Left ventricle myocardium inferior (tissue), 1 donor: ENCODE data around the gene KIF22. TPM values are rescaled to one million over a fixed set of nuclear protein-coding genes. Genes with fewer than 3 reads are reported as not detected.

Experiments
- DNase-seq: peaks from one replicate; pipeline ENCODE4 v3.0.0-alpha.2; 2020
- H3K27ac ChIP-seq: fragments of 200-600 bp; replicated peaks from 2 replicates; pipeline ENCODE4 v1.8.0; 2021
- H3K27me3 ChIP-seq: fragments of 200-600 bp; 2 replicates; pipeline ENCODE4 v1.8.0; 2021; ENCODE audit warnings: low read depth
- H3K36me3 ChIP-seq: fragments of 200-600 bp; 2 replicates; pipeline ENCODE4 v1.8.0; 2021
- H3K4me1 ChIP-seq: fragments of 200-600 bp; 2 replicates; pipeline ENCODE4 v1.8.0; 2021
- H3K4me3 ChIP-seq: fragments of 200-600 bp; 2 replicates; pipeline ENCODE4 v1.8.0; 2021; ENCODE audit warnings: mild to moderate bottlenecking, moderate library complexity
- H3K9me3 ChIP-seq: fragments of 200-600 bp; replicated peaks from 2 replicates; pipeline ENCODE4 v1.8.0; 2021
- CTCF ChIP-seq: fragments of 200-600 bp; IDR thresholded peaks from 2 replicates; pipeline ENCODE4 v1.8.0; 2021; ENCODE audit warnings: antibody characterized with exemption, mild to moderate bottlenecking, borderline replicate concordance
- intact Hi-C: fragments of 100-400 bp; cut with micrococcal nuclease; formaldehyde crosslinking; loops from one replicate; pipeline ENCODE4 v1.11.0; 2022
- total RNA-seq: library from RNA; stranded (reverse); fragmentation: NEBNext Ultra II Directional; extraction: Animal tissue kit (Norgen Biotek cat#: 25700); gene quantifications from one replicate; pipeline ENCODE4 v1.2.1, GENCODE V29; 2021
- donor health status: DM: no; HTN: yes; CAD: no; lungs with severe emphysema.

Gene KIF22
- total RNA-seq, 1 donor from 2014 or later: 46.9 TPM

- no peak for TF ChIP-seq CTCF
- H3K27ac ChIP-seq: peak overlapping the region; percentile 16
- intact Hi-C loops: no loop called here
- peaks cover 10% of the 10 kb centered on the region for H3K4me1 ChIP-seq
- no peak overlapping the region for H3K4me3 ChIP-seq
- peaks cover 77% of the 10 kb centered on the region for H3K36me3 ChIP-seq
- H3K9me3 ChIP-seq: no peaks in the 10 kb centered on the region
- H3K27me3 ChIP-seq: no peaks in the 10 kb centered on the region
- no peak for DNase-seq
These were observed 54.2 kb downstream of the KIF22 start for GRCh38 chr16:29844575-29845331.

GRCh38 chr16:29845656-29846055 is 55.1 kb downstream of the KIF22 start:
- intact Hi-C loops: no loop called here

GRCh38 chr16:29848420-29849297 is 58.1 kb downstream of the KIF22 start:
- peak overlapping the region; percentile 5 for H3K27ac ChIP-seq
- peaks cover 42% of the 10 kb centered on the region for H3K36me3 ChIP-seq
- intact Hi-C loops: no loop called here

More at GRCh38 chr16:29845656-29846055, 55.1 kb downstream of the KIF22 start:
- no peak for DNase-seq
- no peaks in the 10 kb centered on the region for H3K9me3 ChIP-seq
- peaks cover 4% of the 10 kb centered on the region for H3K4me1 ChIP-seq
- TF ChIP-seq CTCF: no peak
- no peak overlapping the region for H3K4me3 ChIP-seq
- peaks cover 68% of the 10 kb centered on the region for H3K36me3 ChIP-seq
- no peaks in the 10 kb centered on the region for H3K27me3 ChIP-seq
- H3K27ac ChIP-seq: peak overlapping the region; percentile 16

GRCh38 chr16:29849505-29849904 is 59.0 kb downstream of the KIF22 start:
- DNase-seq: no peak
- no peak overlapping the region for H3K4me3 ChIP-seq
- no peaks in the 10 kb centered on the region for H3K9me3 ChIP-seq
- peak overlapping the region; percentile 5 for H3K27ac ChIP-seq
- H3K36me3 ChIP-seq: peaks cover 34% of the 10 kb centered on the region
- intact Hi-C loops: no loop called here
- TF ChIP-seq CTCF: no peak
- peaks cover 16% of the 10 kb centered on the region for H3K4me1 ChIP-seq
- no peaks in the 10 kb centered on the region for H3K27me3 ChIP-seq

More at GRCh38 chr16:29848420-29849297, 58.1 kb downstream of the KIF22 start:
- Histone ChIP-seq H3K4me1 (peaks cover 16% of the 10 kb centered on the region), H3K4me3 (no peak overlapping the region), H3K27me3 (no peaks in the 10 kb centered on the region), H3K9me3 (no peaks in the 10 kb centered on the region)
- DNase-seq: peak; percentile 71
- TF ChIP-seq CTCF: peak; percentile 92

GRCh38 chr16:29850998-29851397 is 60.4 kb downstream of the KIF22 start:
- Histone ChIP-seq H3K4me1 (peaks cover 23% of the 10 kb centered on the region), H3K9me3 (no peaks in the 10 kb centered on the region), H3K36me3 (peaks cover 19% of the 10 kb centered on the region), H3K27ac (no peak overlapping the region), H3K27me3 (no peaks in the 10 kb centered on the region), H3K4me3 (no peak overlapping the region)
- DNase-seq: no peak
- no peak for TF ChIP-seq CTCF
- intact Hi-C loops: no loop called here
